ENCODE results near the gene RPL39.
"Not testable (repeated sequence)": the region's sequence is repeated elsewhere in the genome, so short reads cannot be mapped to it uniquely, and the experiment has no call there.

RPL39 gene

DNA sequence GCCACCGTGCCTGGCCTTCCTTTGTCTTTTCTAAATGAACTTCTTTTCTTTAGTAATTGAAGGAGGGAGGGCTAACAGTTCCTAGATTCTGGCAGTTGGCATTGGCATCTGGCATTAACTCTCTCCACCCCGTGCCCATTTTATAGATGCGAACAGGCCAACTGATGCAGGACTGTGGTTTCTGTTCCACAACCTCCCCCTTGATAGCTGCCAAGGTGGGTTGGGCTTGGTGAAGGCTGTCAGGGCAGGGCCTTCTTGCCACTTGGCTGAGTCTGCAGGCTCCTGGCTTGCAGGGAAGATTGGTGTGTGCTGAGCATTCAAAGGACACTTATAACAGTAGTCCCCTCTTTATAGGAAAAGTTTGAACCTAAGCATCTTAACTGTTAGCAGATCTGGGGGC lies 28.7 kb downstream of the RPL39 start:
- no peak for DNase-seq

DNA sequence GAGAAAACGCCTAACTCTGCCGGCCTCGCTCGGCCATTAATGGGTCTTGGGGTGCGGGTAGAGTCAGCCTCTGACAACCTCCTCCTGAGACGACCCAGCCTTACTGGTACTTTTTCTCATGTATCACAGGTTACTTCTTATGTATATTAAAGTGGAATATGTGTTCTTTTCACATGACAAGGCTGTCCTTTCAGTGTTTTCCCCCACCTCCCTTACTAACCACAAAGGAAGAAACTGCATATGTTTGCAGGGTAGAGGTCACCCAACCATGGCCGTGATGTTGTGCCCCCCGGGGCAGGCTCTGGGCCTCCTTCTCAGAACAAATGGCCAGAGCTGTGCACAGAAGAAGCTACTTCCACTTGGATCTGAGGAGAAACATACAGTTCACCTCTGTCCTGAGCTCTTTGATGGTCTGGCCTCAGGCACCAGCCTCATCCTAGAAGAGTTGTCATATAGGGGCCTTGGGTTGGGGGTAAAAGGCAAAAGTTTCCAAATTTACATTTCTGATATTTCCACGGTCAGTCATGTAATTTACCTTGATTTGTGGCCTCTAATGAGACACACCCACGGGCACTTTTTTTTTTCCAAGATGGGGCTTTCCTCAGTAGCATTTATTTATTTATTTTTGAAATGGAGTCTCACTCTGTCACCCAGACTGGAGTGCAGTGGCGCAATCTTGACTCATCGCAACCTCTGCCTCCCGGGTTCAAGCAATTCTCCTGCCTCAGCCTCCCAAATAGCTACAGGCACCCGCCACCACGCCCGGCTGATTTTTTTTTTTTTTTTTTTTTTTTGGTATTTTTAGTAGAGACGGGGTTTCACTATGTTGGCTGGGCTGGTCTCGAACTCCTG lies 31.2 kb downstream of the RPL39 start:
- DNase-seq, result no peak

DNA sequence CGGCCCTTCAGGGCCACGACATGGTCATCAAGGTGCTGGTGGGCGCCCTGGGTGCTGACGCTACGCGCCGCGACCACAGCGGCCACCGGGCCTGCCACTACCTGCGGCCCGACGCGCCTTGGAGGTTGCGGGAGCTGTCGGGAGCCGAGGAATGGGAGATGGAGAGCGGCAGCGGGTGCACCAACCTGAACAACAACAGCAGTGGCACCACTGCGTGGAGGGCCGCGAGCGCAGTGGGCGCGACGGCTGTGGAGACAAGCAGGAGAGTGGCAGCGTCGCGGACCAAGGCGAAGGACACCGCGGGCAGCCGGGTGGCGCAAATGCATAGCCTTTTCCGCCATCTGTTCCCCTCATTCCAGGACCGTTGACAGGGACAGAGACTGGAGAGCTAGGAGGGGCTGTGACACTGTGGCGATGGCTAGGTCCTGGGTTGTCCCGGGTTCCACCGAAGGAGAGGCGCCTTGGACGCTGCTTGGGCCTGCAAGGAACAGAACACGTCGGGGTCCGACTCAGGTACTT lies 32.1 kb downstream of the RPL39 start:
- DNase-seq, result no peak

DNA sequence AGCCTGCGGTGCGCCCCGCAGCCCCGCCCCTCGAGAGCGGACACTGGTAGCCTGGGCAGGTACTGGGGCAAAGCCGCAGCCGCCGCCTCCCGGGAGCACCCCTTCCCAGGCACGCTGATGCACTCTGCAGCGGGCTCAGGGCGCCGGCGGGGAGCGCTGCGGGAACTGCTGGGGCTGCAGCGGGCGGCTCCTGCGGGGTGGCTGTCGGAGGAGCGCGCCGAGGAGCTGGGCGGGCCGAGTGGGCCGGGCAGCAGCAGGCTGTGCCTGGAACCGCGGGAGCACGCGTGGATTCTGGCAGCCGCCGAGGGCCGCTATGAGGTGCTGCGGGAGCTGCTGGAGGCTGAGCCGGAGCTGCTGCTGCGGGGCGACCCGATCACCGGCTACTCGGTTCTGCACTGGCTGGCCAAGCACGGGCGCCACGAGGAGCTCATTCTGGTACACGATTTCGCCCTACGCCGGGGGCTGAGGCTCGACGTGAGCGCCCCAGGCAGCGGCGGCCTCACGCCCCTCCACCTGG lies 32.6 kb downstream of the RPL39 start:
- no peak for DNase-seq

DNA sequence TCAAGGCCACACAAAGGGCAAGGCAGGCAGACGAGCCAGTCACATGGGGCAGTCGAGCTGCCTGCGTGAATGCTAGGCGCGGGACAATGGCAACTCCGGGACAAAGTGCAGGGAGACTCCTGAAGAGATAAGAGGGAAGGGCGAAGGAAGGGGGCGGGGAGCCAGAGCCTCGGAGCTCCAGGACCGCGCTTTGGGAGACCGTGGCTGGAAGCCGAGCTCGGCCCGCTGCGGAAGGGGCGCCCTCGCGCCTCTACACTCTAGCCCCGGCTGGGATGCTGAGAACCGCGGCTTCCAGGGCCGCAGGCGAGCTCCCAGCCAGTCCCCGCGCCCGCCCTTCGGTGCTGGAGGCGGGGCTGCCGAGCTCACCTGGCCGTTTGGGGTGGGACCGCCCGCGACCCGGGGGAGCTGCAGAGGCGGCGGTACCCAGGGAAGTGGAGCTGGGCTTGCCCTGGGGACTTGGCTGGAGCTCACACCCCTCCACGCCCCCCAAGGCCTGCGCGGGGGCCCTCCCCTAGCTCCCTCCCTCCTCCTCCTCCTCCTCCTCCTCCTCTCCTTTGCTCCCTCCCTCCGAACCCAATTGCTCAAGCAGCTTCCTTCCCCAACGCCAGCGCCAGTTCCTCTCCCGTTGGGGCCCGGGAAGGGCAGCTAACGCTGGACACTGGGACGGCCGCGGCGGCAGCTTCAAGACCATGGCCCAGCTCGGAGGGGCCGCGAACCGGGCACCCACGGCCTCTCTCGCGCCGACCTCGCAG lies 33.3 kb downstream of the RPL39 start, which contains the start of gene SOWAHD:
Gene SOWAHD, plus strand, starts transcription at position 610 of the 752 bp plus-strand sequence. Its CDS starts 80 bp downstream, at position 690.
- DNase-seq, result no peak

DNA sequence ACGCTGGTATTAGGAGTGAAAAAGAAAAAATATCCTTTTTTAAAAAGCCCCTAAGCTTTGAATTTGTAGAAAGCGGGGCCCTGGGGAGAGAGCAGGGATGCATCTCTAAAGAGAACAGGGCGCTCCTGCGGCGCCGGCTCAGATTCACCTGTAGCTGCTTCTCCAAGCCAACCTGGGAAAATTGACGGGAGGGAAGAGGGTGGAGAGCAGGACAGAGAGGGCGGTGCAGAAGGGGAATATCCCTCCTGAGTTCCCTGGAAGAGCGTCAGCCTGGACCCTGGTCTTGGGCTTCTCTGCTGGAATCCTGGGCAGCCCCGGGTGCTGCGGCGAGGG lies 33.8 kb downstream of the RPL39 start:
- no peak for DNase-seq

DNA sequence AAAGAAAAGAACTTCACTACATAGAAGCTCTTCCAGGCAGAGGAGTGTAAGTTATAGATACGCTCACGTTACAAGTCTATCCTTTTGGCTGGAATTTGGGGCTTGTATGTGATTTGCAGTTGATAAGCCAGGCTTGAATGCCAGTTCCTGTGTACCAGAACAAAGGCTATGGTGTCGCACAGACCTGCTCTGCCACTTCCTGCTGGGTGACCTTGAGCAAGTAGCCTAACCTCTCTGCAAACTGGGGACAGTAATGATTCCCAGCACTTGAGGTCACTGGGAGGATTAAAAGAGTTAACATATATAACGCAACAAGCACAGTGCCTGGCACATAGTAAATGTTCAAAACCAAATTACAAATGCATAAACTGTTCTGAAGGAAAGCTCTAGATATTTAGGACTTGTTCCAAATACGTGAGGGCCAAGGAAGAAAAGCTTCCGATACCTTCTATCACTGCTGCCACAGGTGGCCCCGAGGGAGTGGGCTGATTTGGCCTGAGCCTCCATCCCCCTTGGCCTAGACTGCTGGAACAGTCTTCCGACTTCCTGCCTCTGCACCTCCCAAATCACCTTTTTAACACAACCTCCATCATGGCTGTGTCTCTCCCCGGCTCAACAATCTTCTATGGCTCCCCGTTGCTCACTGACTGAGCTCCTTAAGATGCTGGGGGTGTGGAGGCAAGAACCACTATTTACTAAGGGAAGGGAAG lies 34.3 kb downstream of the RPL39 start:
- no peak for DNase-seq

DNA sequence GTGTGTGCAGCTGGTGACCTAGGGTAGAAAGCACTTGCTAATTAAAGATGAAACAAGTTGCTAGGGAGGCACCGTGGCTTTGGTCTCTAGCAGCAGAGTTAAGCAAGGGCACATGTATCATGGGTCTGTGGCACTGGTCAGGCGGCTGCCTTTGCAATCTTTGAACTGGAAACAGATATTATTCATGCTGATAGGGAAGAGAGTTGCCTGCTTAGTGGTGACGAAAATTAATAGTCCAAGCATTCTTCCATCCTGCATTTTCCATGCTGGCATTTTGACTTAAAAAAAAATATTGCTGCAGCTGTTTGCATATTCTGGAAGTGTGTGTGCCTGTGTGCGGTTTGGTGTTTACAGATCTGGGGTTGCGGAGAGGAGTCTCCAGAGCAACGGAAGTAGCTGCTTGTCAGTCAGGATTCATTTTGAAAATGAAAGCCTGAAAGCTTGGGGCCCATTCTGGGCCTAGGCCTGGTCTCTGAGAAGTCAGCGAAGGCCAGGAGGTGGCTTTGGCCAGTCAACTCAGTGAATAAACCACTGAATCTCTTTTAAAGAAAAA lies 35.4 kb downstream of the RPL39 start:
- no peak for DNase-seq

DNA sequence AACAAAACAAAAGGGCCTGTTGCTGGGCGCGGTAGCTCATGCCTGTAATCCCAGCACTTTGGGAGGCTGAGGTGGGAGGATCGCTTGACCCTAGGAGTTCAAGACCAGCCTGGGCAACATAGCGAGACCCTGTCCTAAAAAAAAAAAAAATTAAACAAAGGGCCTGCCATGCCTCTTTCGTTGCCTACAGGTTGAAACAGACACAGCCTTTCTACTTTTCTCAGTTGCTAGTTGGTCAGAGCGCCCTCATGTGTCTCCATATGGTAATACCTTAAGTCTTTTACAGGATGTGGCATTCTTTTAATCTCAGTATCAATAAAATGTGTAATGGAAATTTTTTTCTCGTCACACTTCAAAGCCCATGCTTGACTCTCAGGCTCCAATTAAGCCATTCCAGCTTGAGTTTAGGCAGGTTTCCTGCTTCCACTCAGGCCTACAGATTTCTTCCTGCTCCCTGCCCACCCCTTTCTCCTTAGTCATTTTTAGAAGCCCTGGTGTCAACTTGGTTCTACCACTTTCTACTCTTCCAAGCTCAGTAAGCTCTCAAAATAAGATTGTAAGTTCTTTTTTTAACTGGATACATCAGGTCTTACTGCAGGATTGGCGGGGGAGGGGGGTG lies 37.7 kb downstream of the RPL39 start:
- DNase-seq, result no peak

DNA sequence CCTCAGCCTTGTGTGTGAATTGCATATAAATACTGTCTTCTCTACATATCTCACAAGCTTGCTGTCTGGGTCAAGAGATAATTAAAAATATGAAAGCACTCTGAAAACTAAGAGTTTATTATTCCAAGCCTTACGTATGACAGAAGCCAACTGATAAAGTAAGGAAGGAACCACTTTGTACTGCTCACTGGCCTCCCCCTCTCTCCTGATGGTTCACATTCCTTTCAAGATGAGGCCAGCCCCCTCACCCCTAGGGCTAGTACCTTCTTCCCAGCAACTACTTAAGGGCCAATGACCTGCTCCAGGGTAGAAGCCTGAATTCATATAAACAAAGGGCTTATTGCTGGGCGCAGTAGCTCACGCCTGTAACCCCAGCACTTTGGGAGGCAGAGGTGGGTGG lies 38.4 kb downstream of the RPL39 start:
- no peak for DNase-seq

DNA sequence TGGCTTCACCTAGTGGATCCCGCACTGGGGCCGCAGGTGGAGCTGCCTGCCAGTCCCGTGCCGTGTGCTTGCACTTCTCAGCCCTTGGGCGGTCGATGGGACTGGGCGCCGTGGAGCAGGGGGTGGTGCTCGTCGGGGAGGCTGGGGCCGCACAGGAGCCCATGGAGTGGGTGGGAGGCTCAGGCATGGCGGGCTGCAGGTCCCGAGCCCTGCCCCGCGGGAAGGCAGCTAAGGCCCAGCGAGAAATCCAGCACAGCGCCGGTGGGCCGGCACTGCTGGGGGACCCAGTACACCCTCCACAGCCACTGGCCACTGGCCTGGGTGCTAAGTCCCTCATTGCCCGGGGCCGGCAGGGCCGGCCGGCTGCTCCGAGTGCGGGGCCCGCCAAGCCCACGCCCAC lies 40.7 kb downstream of the RPL39 start:
- DNase-seq, result not testable (repeated sequence)

DNA sequence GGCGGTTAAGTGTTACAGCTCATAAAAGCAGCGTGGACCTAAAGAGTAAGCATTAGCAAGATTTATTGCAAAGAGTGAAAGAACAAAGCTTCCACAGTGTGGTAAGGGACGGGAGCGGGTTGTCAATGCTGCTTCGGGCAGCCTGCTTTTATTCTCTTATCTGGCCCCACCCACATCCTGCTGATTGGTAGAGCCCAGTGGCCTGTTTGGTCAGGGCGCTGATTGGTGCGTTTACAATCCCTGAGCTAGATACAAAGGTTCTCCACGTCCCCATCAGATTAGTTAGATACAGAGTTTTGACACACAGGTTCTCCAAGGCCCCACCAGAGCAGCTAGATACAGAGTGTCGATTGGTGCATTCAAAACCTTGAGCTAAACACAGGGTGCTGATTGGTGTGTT lies 41.3 kb downstream of the RPL39 start:
- DNase-seq, result not testable (repeated sequence)

DNA sequence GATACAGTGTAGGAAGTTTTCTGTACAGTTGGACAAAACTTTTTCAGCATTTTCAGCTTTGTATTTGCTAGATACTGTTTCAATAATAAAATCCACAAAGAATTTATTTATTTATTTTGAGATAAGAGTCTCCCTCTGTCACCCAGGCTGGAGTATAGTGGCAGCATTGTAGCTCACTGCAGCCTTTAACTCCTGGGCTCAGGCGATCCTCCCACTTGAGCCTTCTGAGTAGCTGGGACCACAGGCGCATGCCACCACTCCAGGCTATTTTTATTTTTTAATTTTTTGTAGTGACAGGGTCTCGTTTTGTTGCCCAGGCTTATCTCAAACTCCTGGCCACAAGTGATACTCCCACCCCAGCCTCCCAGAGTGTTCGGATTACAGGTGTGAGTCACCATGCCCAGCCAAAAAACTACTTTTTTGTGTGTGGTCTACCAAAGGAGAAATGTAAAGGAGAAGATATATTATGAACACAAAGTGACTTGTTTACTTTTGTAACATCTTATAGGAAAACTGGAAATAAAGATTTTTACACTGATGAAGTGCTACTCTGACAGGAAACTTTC lies 46.1 kb downstream of the RPL39 start:
- DNase-seq, result no peak

DNA sequence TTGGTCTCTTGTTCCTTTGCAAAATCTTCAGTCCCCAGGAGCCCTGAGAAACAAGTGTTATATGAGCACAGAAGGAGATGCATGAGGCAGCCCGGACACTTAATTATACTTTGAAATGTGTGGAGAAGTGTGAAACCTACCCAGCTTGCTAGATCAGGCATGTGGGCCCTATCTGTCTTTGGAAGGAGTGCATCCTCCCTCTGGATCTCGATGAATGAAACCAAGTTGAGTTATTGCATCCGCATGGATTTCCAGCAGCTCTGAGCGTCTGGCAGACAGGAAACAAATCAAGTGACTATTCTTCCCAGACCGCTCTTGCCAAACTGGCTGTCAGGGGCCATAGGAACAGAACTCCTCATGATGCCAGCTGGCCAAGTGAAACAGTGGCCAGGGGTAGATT lies 52.7 kb downstream of the RPL39 start:
- DNase-seq, result no peak

Measured in NCI-H446 treated with DMSO at 0.1 percent for 48 hours (cell line).